Hepatic stellate cell (primary cell): ENCODE results near the gene CCNJL.

ENCODE experiments used
- DNase-seq: peaks from one replicate; pipeline ENCODE4 v3.0.0; 2011; ENCODE audit warnings: low spot score

Gene CCNJL

GRCh38 chr5:160330212-160330611, 17.8 kb upstream of the CCNJL start:
- DNase-seq: no peak

GRCh38 chr5:160327818-160328217, 15.5 kb upstream of the CCNJL start:
- DNase-seq: no peak

GRCh38 chr5:160326981-160327380, 14.6 kb upstream of the CCNJL start:
- DNase-seq: no peak

GRCh38 chr5:160325716-160326115, 13.4 kb upstream of the CCNJL start:
- DNase-seq: no peak

GRCh38 chr5:160324886-160325285, 12.5 kb upstream of the CCNJL start:
- DNase-seq: no peak

GRCh38 chr5:160318409-160318808, 6.0 kb upstream of the CCNJL start:
- no peak for DNase-seq

- DNase-seq: no peak
Measured at GRCh38 chr5:160317434-160317833, 5.1 kb upstream of the CCNJL start.

- DNase-seq: no peak
Measured at GRCh38 chr5:160315968-160316367, 3.6 kb upstream of the CCNJL start.

GRCh38 chr5:160312960-160313727, 780 bp upstream of the CCNJL start:
- DNase-seq: no peak

- no peak for DNase-seq
Measured at GRCh38 chr5:160311491-160312133, 752 bp downstream of the CCNJL start.

GRCh38 chr5:160310552-160311295, 1.6 kb downstream of the CCNJL start:
- DNase-seq: no peak

GRCh38 chr5:160310140-160310539, 2.2 kb downstream of the CCNJL start:
- no peak for DNase-seq

- DNase-seq: no peak
Measured at GRCh38 chr5:160306696-160307095, 5.7 kb downstream of the CCNJL start.

GRCh38 chr5:160305319-160305718, 7.0 kb downstream of the CCNJL start:
- no peak for DNase-seq

- no peak for DNase-seq
Measured at GRCh38 chr5:160303690-160304089, 8.7 kb downstream of the CCNJL start.

- DNase-seq: no peak
Measured at GRCh38 chr5:160298189-160298588, 14.2 kb downstream of the CCNJL start.

GRCh38 chr5:160297776-160298175, 14.6 kb downstream of the CCNJL start:
- no peak for DNase-seq

GRCh38 chr5:160297004-160297403, 15.4 kb downstream of the CCNJL start:
- DNase-seq: no peak

GRCh38 chr5:160296496-160296895, 15.9 kb downstream of the CCNJL start:
- no peak for DNase-seq

GRCh38 chr5:160293901-160294561, 18.3 kb downstream of the CCNJL start:
- no peak for DNase-seq

GRCh38 chr5:160293386-160293785, 19.0 kb downstream of the CCNJL start:
- no peak for DNase-seq

GRCh38 chr5:160291467-160291866, 20.9 kb downstream of the CCNJL start:
- DNase-seq: no peak

- no peak for DNase-seq
Measured at GRCh38 chr5:160290751-160291150, 21.6 kb downstream of the CCNJL start.
